ENCODE results near the gene PCGF3.
A peak's percentile ranks its signal among the peaks of the same experiment; 100 is the strongest.
"Not testable (repeated sequence)": the region's sequence is repeated elsewhere in the genome, so short reads cannot be mapped to it uniquely, and the experiment has no call there.

Gene PCGF3

DNA sequence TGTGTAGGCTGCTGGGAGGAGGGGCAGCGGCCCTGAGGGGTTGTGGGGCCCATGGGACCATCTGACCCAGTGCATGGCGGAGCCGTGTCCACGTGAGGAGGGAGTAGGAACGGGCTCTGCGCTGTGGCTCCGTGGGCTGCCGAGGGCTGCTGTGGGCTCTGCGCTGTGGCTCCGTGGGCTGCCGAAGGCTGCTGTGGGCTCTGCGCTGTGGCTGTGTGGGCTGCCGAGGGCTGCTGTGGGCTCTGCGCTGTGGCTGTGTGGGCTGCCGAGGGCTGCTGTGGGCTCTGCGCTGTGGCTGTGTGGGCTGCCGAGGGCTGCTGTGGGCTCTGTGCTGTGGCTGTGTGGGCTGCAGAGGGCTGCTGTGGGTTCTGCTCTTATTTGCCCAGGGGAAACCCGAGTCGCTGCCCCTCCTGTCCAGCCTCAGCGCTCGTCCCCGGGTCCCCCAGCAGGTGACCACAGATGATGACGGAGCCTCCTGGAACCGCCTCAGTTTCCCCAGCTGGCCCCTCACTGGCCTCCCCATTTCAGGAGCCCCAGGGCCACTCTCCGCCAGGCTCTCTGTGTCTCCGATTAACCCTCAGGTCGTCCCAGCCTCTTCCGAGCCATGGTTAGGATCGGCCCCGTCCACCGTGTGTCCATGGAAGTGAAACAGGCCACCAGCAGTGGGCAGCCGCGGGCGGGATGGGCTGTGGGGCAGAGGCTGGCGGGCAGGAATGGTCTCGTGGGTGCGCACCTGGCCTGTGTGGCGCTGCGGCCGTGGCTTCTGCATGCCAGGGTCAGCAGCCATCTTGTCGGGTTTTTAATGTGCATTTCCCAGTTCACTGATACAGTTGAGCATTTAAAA is 20.0 kb downstream of the PCGF3 start:
- peak in 1 of 14 donors; percentile 87 for DNase-seq

DNA sequence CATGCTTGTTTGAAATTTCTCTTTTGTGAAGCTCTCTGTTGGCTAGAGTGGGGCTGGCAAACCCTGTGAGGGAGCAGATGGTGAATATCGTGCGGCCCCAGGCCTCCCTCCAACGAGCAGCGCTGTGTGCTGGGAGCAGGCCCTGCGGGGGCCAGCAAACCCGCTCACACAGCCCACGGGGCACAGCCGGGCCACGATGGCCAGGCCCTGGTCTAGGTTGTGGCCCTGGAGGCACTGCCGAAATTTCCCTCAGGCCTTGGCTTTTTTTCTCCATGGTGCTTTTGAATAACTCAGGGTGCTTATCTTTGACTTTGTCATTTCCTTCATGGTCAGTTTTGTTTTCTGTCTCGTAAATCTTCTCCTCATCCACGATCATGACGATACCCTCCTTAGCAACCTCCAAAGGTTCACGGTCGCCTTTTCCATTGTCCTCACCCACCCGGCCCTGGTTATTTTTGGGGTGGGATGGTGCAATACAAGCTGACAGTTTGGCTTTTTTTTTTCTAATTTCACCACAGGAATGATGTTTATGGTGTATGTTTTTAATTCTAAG is 20.7 kb downstream of the PCGF3 start:
- peak in 1 of 14 donors; percentile 87 for DNase-seq

GRCh38 chr4:726838-727237 is 21.2 kb downstream of the PCGF3 start:
- peak in 2 of 14 donors; percentile 19 to 41 for DNase-seq

DNA sequence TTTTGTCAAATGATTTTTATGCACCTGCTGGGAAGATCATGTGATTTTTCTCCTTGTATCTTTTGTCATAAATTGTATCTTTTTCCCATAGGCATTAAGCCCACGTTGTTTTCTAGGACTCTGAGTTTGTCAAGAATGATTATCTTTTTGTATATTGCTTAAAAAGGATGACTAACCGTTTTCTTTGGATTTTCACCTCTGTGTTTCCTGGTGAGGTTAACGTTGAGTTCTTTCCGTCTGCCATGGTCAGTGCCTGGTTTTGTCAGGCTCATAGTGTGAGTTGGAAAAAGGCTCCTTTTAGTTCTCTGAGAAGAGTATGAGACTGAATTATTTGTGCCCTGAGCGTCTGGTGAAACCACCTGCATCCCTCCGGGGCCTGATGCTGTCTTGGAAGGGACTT is 21.9 kb downstream of the PCGF3 start:
- DNase-seq, result peak in 1 of 14 donors; percentile 20

DNA sequence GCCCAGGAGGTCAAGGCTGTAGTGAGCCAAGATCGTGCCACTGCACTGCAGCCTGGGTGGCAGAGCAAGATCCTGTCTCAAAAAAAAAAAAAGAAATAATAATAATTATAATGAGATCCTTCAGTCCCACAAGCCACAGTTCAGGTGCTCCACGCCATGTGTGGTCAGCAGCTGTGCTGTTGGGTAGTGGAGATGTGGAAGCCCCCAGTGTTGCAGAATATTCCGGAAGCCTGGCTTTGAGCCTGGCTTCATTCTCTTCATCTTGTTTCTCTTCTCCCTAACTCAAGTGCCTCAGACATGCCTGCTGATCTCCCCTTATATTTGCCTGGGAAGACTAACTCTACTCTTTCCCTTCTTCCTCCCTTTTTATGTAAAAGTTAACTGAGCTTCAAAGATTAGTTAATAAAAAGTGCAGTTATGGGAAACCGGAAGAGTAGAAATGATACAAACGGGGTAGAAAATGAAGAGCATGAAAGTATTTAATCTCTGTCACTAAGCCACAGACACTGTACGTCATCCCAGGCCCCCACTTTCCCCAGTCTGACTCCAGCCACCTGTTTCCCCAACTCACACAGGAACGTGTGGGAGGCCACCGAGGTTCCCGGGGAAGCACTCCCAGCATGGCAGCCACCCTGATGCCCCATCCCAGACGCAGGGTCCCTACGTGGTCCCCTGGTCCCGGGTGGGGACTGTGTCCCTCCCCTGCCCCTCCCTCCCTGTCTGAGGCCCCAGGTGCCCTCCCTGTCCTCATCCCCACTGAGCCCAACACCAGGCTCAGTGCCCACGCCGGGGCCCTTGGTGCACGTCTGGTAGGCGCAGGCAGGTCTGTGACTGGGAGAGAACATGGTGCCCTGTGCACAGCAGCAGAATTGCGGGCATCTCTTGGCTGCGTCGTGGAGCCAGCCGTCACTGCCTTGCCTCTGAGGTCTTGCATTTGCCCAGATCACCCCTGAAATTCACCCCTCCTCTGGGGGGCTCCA is 24.0 kb downstream of the PCGF3 start:
- no peak for DNase-seq

DNA sequence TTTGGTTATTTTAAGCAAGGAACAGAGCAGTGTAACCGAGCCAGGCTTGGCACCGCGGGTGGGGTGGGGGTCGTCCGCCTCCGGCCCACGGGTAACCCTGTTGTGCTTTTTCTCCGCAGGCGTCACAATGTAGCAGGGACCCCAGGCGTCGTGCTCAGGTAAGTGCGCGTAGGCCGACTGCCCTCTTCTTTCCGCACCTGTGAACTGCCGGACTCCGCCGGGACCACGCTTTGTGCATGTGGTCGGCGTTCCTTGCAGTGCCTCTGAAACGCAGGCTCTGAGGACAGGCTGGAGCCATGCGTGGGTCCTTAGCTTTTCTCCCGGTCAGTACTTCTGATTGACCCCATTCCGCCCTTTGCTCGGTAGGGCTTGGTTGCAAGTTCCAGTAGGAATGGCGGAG is 24.9 kb downstream of the PCGF3 start:
- no peak for DNase-seq

GRCh38 chr4:730946-731904 is 25.6 kb downstream of the PCGF3 start:
- not testable (repeated sequence) for DNase-seq

GRCh38 chr4:731954-732353 is 26.3 kb downstream of the PCGF3 start:
- DNase-seq, result not testable (repeated sequence)

DNA sequence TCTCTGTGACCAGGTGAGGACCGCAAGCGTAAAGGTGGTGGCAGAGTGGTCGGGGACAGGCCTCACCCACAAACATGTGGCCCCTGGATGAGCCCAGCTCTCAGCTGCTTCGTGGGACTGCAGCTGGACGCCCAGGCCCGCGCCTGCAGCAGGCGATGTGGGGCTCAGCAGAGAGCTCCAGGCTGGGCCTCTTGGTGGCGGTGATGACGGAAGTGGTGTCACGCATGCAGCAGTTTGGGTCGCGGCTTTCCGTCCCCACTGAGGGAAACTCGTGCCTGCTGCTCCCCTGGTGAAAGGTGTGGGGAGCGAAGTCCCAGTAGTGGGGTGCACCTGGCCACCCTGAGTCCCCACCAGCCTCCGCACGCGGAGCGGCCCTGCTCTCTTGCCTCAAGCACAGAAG is 26.9 kb downstream of the PCGF3 start:
- DNase-seq, result no peak

DNA sequence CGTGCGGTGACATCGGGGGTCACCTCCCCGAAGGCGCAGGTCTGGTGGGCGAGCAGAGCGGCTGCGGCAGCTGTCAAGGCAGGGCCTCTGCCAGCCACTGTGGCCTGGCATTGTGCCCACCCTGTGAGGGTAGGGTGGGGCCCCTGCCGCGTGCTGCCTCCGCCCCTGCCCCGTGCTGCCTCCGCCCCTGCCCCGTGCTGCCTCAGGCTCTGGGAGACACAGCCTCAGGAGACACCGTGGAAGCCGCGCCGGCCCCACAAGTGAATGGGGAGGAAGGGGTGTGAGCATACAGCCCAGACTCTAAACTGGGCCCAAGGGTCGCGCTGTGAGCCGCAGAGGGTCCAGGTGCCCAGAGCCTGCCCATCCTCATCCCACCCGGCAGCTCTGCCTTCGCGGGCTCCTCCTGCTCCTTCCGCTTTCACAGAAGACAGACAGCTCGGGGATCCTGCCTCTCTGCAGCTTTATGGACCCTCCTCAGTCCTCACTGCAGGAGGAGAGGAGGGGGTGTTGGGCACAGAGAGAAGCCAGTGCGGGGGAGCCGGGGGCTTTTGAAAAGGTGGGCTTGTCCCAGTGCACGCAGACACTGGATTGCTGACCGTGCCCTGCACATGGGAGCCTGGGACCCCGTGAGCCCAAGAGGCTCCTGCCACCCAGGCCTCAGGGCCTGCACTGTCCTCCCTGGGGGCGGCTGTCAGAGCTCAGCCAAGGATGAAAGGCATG is 27.4 kb downstream of the PCGF3 start:
- no peak for DNase-seq

GRCh38 chr4:733631-733980 is 28.0 kb downstream of the PCGF3 start:
- DNase-seq, result no peak

- no peak for DNase-seq
Observed at GRCh38 chr4:734075-734474, 28.4 kb downstream of the PCGF3 start.

GRCh38 chr4:734951-735350 is 29.3 kb downstream of the PCGF3 start:
- no peak for DNase-seq

DNA sequence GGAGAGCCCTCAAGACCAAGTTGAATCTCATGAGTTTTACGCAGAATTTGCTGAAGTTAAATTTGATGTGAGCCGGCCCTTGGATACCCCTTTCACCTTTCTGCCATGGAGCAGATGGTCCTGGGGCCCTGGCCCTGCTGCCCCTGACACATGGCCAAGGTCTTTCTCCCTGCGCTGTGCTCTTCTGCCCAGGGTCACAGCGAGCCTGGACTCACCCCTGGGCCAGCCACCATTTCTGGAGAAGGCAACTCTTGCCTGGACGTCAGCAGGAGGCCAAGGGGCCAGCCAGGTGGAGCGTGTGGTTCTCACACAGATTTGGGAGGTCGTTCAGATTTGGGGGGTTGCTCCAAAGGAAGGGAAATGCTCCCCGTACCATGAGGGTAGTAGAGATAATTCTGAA is 30.0 kb downstream of the PCGF3 start:
- DNase-seq, result no peak

GRCh38 chr4:736561-736960 is 30.9 kb downstream of the PCGF3 start:
- not testable (repeated sequence) for DNase-seq

GRCh38 chr4:738781-739280 is 33.2 kb downstream of the PCGF3 start:
- DNase-seq, result no peak

DNA sequence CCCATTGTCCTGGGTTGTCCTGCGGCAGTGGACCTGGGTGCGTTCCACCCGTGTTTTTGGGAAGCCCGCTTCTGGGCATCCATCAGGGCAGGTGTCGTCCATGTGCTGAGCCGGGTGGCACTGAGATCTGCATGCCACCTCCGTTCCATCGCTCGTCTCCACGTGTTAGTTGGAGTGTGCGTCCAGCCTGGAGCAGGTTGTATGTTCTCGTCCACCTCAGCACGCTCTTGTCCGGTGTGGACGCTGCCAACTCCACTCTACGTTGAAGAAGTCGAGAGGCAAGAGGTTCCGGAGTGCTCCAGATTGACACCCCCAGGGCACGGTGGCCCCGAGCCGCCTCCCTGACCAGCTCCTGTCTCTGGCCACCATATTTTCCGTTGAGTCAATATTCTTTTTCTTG is 33.9 kb downstream of the PCGF3 start:
- DNase-seq, result no peak

GRCh38 chr4:740011-740410 is 34.4 kb downstream of the PCGF3 start:
- DNase-seq, result no peak

GRCh38 chr4:740656-741282 is 35.1 kb downstream of the PCGF3 start:
- no peak for DNase-seq

DNA sequence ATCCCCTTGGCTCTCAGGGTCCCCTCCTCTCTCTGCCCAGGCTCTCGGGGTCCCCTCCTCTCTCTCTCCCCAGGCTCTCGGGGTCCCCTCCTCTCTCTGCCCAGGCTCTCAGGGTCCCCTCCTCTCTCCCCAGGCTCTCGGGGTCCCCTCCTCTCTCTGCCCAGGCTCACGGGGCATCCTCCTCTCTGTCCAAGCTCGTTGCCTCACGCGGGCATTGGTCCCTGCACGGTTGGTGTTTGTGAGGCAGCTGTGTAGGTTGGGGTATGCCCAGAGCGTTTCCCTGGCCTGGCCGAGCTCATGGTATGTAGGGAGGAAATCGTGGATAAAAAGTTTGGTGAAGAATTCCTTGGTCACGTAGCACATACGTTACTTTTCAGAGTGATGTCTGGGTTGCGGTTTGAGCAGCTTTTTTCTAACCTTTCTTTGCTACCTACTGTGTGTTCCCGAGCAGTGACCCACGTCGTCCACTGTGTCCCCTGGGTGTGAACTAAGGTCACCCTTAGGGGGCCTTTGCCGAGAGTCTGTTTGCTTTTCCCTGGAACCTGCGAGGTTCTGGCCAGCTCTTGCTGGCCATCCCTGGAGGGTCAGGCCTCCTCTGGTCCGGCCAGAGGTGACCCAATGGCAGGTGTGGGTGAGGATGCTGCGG is 36.6 kb downstream of the PCGF3 start:
- no peak for DNase-seq

All from C1 segment of cervical spinal cord (tissue), 14 donors.